ENCODE measurements around the gene TTL.
"Not testable (repeated sequence)": the region's sequence is repeated elsewhere in the genome, so short reads cannot be mapped to it uniquely, and the experiment has no call there.

Gene TTL

DNA sequence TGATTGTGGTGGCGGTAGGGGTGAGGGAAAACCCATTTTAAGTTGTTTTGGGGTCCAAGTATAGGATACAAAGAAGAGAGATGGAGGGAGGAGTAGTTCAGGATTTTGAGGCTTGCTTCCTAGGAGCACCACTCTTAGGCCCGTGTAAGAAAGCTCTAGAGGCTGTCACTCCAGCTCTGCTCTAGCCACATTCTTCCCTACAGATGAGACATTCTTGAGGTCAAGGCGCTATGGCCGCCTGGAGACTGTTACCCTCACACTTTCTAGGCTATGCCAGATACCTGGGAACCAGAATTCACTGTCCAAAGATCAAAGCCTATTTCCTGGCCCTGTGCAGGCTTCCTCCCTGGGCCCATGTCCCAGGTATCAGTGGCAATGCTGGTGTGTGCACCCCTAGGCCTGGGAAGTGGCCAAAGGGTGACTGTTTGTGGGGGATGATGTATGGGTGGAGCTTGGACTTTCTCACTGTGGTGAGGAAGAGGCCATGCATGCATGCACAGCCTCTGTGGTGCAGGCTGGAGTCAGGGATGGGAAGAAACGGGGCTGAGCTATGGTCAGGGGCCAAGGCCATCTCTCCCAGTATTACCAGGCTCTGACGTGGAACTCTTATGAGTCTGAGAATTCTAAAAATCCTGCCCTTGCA, 7.0 kb upstream of the TTL start:
- in situ Hi-C loops (cut with MboI; ENCODE audit: low sequenced_read_pairs), result no loop called here

DNA sequence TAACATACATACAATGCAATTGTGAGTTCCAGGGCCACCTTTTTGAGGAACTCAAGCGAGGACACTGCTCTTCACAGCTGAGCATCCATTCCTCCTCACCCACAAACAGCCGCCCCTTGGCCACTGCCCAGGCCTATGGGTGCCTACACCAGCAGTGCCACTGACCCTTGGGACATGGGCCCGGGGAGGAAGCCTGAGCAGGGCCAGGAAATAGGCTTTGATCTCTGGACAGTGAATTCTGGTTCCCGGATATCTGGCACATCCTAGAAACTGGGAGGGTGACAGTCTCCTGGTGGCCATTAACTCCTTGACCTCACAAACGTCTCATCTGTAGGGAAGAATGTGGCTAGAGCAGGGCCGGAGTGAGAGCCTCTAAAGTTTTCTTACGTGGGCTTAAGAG, 5.5 kb upstream of the TTL start:
- in situ Hi-C loops (cut with MboI; ENCODE audit: low sequenced_read_pairs), result no loop called here

DNA sequence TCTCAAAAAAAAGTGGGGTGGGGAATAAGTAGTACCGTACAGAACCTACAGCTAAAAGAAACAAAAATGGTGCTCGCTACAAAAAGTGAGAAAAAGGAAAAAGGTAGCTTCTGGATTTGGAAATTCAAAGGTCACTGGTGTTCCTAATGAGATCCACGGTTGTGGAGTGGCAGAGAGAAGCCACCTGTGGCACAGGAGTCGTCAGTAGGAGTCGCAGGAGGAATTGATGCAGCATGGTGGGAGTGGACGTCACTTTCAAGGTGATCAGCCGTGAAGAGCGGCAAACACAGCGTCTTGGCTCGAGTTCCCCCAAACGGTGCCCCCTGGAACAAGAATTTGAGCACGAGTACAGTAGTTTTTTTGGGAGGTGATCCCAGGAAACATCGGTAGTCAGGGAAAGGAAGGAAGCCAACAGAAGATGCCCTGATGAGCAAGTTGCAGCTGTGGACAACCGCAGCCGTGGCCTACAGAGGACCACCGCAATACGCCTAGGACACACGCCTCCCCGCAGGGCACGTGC, 1.4 kb upstream of the TTL start:
- in situ Hi-C loops (cut with MboI; ENCODE audit: low sequenced_read_pairs), result no loop called here

DNA sequence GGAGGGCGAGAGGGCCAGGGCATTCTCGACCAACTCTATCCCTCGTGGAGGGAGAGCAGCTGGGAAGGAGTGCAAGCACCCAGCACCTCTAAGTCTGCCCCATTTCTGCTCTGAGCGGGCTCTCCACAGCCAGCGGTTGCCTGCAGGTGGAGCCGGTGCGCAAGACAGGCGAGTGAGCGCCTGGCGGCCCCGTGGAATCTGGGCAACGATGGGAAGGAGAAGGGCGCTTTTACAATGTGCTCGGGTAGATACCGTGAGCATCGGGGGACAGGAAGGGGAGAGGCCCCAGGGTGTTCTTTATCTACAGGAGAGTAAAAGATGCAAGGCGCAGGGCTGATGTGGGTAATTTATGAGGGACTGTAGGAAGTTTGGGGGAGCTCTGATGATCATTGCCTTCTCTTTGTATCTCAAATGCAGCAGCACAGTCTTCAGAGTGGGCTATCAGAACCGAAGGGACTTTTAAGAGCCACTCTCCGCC, 867 bp upstream of the TTL start:
- in situ Hi-C loops (cut with MboI; ENCODE audit: low sequenced_read_pairs), result no loop called here

DNA sequence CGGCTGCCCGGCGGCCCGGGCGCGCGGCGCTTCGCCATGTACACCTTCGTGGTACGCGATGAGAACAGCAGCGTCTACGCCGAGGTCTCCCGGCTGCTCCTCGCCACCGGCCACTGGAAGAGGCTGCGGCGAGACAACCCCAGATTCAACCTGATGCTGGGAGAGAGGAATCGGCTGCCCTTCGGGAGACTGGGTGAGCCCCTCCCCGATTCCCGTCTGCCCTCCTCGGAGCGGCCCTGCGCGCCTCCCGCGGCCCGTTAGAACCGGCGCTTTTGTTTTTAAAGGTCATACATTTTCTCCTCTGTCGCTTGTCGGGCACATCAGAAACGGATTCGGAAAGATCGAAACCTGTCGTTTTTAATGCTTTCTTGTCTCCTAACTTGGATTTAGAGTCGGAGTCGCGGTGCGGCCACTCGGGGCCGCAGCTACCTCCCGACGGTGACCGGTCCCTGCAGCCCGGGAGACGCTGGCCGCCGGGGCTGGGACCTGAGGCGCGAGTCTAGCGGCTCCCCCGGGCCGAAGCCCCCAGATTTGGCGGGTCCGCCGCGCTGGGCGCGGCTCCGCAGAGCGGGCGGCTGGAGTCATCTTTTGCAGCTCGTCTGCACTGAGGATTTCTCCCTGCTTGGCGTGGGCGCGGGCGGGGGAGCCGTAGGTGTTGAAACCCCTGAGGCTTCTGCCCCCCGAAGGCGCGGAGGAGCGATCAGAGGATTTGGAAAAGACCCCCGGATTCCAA, 519 bp downstream of the TTL start:
- in situ Hi-C loops (cut with MboI; ENCODE audit: low sequenced_read_pairs), result no loop called here

DNA sequence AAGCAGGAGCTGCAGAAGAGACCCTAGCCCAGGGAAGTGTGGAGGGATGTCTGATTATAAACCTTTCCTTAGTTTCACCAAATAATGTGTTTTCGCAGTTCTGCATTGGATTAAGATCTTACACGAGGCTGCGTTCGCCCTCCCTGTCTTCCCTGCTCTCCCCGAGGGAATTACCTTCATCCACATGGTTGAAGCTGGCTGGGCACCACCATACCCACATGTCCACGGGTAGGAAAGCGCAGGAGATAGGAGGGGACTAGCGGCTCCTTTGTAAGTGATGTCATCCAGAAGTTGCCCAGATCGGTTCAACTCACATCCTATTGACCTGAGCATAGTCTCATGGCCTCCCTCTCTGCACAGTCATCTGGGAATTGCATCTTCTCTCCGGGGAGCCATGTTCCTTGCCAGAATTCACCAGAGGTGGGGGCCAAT, 1.1 kb downstream of the TTL start:
- in situ Hi-C loops (cut with MboI; ENCODE audit: low sequenced_read_pairs), result no loop called here

DNA sequence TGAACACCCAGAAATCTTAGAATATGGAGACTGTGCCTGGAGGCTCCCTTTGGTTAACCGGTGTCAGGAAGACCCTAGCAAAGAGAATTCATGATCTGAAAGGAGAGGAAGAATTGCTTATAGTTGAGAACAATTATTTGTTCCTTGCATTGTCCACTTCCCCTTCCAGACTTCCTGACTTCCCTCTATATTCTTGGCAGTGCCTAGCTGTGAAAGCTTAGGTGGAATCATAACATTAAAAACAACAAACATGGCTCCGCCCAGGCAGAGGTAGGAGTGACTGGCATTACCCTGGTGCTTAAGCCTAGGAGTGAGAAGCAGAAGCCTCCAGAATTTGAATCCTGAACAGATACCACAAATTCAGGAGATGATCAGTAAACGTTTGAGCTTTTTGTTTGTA, 1.9 kb downstream of the TTL start:
- in situ Hi-C loops (cut with MboI; ENCODE audit: low sequenced_read_pairs), result no loop called here

DNA sequence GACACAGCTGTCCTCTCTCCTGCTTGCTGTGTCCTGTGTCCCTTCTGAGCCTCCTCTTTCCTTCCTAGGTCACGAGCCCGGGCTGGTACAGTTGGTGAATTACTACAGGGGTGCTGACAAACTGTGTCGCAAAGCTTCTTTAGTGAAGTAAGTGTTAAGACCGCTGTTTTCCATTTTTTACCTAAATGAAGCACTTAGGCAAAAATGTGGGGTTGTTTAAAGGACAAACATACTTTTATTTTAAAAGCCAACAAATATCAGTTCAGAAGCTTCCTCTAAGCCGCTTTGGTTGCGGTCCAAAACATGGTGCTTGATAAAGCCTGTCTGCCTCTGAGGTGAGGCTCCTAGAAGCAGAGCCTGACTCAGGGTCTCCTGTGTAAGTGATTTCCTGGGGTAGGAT, 3.9 kb downstream of the TTL start:
- in situ Hi-C loops (cut with MboI; ENCODE audit: low sequenced_read_pairs), result no loop called here

DNA sequence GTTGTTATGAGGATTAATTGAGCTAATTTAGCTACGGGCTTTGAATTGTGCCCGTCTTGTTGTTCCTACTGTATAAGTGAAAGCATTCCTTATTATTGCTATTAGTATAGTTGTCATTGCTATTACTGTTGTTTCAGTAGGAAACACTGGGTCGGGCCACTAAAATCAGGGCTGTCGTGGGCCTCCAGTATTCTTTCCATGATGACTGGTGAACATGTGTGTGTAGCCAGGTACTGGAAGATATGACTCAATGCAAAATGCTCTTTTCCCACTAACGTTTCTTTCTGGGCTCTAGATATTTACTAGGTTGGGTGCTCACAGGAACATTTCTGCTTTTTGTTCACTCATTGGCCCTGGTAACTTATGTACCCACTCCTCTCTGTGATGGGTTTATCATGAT, 4.9 kb downstream of the TTL start:
- in situ Hi-C loops (cut with MboI; ENCODE audit: low sequenced_read_pairs), result no loop called here

DNA sequence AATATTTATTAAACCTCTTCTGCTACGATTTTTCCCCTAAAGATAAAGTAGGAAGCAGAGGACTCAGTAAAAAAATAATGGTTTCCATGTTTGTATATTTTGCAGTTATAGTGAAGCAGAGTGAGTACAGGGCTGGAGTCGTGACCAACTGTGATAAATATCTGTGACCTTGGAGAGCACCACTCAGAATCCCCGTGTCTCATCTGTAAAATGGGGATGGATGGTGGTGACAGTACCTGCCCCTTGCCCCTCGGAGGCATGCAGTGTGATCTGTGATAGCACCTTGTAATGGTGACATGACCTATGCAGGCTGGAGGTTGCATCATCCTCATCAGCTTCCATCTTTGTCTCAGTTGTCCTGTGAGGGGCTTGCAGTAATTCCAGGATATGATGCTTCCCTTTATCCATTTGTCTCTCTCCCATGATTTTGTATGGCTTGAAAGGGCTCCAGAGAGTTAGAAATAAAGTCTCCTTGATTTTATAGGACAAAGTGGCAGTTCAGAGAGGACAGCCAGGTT, 5.5 kb downstream of the TTL start:
- in situ Hi-C loops (cut with MboI; ENCODE audit: low sequenced_read_pairs), result no loop called here

DNA sequence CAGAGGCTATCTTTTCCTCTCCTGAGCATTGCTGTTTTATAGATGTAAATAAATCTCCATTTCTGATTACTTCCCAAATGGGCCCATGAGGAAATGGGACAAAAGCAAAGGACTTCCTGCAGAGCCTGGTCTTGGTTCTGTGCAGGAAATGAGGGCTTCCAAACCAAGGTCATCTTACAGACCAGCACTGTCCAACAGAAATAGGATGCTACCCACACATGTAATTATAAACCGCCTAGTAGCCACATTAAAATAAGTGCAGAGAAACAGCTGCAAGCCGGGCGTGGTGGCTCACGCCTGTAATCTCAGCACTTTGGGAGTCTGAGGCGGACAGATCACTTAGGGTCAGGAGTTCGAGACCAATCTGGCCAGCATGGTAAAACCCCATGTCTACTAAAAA, 6.2 kb downstream of the TTL start:
- in situ Hi-C loops (cut with MboI; ENCODE audit: low sequenced_read_pairs), result no loop called here

DNA sequence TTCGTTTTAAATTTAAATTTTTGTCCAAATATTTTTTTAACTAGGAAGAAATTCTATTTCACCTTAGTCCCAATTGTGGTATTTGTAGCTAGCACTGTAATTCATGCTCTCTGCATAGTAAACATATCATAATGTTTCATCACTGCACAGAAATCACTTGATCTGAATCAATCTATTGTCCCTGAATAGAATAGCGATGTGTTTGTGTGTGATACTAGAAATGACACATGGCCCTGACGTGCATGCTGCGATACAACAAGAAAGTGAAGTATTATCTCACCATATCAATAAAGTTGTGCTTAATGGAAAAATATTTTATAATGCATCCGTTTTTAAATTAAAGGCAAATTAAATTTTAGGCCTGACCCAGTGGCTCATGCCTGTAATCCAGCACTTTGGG, 10.0 kb downstream of the TTL start:
- in situ Hi-C loops (cut with MboI; ENCODE audit: low sequenced_read_pairs), result no loop called here

DNA sequence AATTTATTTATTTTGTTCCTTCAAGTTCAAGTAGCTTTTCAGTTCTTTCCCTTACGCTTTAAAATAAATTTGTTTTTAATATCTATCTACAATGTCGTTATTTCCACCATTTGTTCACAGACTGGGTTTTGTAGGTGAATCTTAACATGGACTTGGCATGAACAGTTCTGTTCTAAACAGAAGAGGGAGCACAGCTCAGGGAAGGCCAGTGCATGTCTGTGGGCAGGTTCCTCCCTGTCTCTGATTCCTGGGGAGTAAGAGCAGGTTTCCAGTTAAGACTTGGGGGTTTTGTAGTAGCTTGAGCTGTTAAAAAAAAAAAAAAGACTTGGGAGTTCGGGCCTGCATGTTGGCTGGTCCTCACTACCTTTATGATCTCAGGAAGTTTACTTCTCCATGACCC, 11.1 kb downstream of the TTL start:
- in situ Hi-C loops (cut with MboI; ENCODE audit: low sequenced_read_pairs), result no loop called here

DNA sequence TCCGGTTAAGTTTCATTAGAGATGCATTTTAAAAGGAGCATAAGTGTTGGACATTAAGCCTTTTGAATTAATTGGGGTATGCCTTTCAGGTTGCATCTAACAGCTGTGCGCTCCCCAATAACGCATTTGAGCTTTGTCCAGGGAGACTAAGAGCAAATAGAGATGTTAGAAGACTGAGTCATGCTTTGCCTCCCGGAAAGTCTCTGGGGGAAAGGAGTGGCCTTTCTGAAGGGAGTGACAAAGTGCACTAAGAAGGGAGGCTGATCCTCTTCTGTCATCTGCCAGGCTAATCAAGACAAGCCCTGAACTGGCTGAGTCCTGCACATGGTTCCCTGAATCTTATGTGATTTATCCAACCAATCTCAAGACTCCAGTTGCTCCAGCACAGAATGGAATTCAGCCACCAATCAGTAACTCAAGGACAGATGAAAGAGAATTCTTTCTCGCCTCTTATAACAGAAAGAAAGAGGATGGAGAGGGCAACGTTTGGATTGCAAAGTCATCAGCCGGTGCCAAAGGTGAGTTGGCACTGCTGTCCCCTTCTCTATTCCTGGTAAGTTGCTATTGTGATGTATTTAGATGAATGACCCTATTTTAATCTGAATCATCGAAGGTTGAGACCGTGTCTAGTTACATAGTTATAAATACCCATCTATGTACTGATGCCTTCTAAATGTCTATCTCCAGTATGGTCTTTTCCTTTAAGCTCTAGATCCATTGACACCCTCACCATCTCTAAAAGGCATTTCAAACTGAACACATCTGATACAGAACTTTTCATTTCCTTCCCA, 12.1 kb downstream of the TTL start:
- in situ Hi-C loops (cut with MboI; ENCODE audit: low sequenced_read_pairs), result no loop called here

DNA sequence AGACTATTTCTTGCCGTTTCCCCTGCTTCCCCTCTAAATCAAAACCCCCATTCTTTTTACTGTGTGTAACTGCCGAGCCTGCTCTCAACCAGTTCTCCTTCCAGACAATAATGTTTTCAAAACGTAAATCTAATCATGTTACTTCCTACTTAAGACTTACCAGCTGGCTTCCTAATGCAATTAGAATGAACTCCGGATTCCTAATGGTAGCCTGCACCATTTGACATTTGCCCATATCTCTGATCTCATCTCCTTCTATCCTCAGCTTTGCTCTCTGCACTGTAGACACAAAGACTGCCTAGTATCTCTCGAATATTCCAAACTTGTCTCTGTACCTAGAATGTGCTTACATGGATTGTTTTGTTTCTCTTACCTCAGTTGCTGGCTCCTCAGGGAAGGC, 12.9 kb downstream of the TTL start:
- in situ Hi-C loops (cut with MboI; ENCODE audit: low sequenced_read_pairs), result no loop called here

DNA sequence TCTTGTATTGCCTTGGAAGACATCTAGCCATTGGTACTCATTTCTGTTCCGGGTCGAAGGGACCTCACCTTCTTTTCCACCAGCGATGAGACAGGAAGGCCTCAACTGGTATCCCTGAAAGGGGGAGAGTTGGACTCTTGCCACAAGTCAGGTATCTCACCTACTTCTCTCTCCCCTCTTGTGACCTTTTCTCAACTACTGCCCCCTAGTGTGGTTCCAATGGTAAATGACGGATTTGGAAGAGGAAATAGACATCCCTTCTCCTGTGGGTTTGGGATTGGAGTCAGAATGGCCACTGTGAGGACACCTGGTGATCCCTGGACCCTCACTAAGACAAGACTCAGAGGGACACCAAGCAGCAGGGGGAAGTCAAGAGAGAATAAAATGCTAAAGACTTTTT, 13.9 kb downstream of the TTL start:
- in situ Hi-C loops (cut with MboI; ENCODE audit: low sequenced_read_pairs), result not testable (repeated sequence)

DNA sequence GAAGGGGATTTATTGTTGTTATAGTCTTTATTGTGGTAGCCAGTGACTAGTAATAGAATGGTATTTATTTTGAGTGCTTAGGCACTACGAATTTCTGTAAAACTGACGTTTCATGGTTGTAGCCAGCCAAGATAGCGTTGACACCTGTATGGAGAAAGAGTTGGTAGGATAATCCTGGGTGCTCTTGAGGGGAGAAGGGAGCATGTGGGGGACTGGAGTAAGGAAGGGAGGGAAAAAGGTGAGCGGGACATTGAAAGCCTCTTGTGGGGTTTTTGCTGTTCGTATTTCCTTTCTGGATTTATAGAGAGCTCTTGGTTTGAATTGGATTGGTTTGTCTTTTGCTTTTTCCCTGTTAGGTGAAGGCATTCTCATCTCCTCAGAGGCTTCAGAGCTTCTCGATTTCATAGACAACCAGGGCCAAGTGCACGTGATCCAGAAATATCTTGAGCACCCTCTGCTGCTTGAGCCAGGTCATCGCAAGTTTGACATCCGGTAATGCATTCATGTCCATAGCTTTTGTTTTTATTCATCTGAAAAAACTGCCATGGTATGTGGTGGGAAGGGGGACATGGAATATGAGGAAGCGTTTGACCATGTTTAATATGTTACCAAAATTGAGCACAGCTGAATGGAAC, 19.0 kb downstream of the TTL start:
- in situ Hi-C loops (cut with MboI; ENCODE audit: low sequenced_read_pairs), result not testable (repeated sequence)

DNA sequence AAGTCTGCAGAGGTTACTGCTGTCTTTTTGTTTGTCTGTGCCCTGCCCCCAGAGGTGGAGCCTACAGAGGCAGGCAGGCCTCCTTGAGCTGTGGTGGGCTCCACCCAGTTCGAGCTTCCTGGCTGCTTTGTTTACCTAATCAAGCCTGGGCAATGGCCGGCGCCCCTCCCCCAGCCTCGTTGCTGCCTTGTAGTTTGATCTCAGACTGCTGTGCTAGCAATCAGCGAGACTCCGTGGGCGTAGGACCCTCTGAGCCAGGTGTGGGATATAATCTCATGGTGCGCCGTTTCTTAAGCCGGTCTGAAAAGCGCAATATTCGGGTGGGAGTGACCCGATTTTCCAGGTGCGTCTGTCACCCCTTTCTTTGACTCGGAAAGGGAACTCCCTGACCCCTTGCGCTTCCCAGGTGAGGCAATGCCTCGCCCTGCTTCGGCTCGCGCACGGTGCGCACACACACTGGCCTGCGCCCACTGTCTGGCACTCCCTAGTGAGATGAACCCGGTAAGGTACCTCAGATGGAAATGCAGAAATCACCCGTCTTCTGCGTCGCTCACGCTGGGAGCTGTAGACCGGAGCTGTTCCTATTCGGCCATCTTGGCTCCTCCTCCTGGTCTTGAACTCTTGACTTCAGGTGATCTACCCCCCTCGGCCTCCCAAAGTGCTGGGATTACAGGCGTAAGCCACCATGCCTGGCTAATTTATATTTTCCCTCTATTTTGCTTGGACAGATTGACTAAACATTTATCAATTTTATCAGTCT, 27.5 kb downstream of the TTL start:
- in situ Hi-C loops (cut with MboI; ENCODE audit: low sequenced_read_pairs), result not testable (repeated sequence)

DNA sequence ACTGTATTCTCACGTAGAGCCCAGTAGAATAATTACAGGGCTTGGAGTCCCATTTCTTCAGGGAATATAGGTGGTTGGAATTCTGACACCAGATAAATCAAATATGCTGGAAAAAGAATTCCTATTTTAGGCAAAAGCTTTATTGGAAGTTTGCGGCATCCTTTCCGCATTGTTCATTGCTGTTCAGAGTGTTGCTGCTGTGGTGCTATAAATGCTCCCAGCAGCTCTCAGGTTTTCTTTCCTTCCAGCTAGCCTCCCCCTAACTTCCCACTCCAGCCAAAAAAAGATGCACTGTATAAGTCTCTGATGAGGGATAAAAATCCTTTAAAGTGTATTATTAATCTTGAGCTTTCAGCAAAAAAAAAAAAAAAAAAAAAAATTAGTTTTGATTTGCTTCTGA, 34.8 kb downstream of the TTL start:
- in situ Hi-C loops (cut with MboI; ENCODE audit: low sequenced_read_pairs), result no loop called here

DNA sequence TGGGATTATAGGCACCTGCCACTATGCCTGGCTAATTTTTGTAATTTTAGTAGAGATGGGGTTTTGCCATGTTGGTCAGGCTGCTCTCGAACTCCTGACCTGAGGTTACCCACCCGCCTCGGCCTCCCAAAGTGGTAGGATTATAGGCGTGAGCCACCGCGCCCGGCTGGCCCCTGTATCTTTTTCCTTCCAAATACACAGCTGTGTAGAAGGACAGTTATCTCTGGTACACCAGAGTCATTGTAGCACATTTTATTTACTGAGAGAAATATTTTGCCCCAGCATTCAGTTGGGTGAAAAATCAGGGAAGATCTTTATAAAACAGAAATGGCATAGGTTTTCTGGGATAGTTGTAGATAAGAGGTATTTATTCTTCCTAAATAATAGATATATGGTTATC, 36.9 kb downstream of the TTL start:
- in situ Hi-C loops (cut with MboI; ENCODE audit: low sequenced_read_pairs), result no loop called here

Data from hTERT RPE-1 (cell line).